ENCODE measurements around the gene XXYLT1.

GRCh38 chr3:195212749-195213375, 58.1 kb downstream of the XXYLT1 start:
- no peak for TF ChIP-seq CEBPB (IDR thresholded peaks at IDR 0.05; ENCODE audit: borderline replicate concordance in 1 of 2, low read depth in 2 of 2, low read length in 2 of 2)
- no peak for TF ChIP-seq NBN (IDR thresholded peaks at IDR 0.05)
